AG09319 (cell line): ENCODE results near the gene RPS3.
A peak's percentile ranks its signal among the peaks of the same experiment; 100 is the strongest.

ENCODE experiments used
- DNase-seq: peaks from one replicate; pipeline ENCODE4 v3.0.0-alpha.2; 2010; ENCODE audit warnings: low read depth; ENCODE audit errors: extremely low read depth
- CTCF ChIP-seq: IDR thresholded peaks from 2 replicates; pipeline ENCODE4 v1.5.1; 2011; ENCODE audit warnings: low read depth, mild to moderate bottlenecking, inconsistent platforms, low read length, moderate library complexity

RPS3 gene

GRCh38 chr11:75384438-75385080 is 14.8 kb upstream of the RPS3 start:
- peak; percentile 98 for TF ChIP-seq CTCF
- DNase-seq = peak; percentile 25

GRCh38 chr11:75386942-75387630 is 12.2 kb upstream of the RPS3 start:
- TF ChIP-seq CTCF = no peak
- DNase-seq = no peak

GRCh38 chr11:75387736-75388294 is 11.5 kb upstream of the RPS3 start:
- TF ChIP-seq CTCF = no peak

GRCh38 chr11:75388386-75389275 is 10.7 kb upstream of the RPS3 start:
- peak; percentile 81 for TF ChIP-seq CTCF
- peak; percentile 39 for DNase-seq

More at GRCh38 chr11:75387736-75388294, 11.5 kb upstream of the RPS3 start:
- DNase-seq = no peak

- no peak for TF ChIP-seq CTCF
- no peak for DNase-seq
Measured at GRCh38 chr11:75389276-75389605, 10.1 kb upstream of the RPS3 start.

- TF ChIP-seq CTCF = no peak
- no peak for DNase-seq
Measured at GRCh38 chr11:75389925-75390324, 9.4 kb upstream of the RPS3 start.
